Left kidney (tissue), 2 donors: ENCODE results near the gene PTPMT1. TPM values are rescaled to one million over a fixed set of nuclear protein-coding genes. Genes with fewer than 3 reads are reported as not detected.
A peak's percentile ranks its signal among the peaks of the same experiment; 100 is the strongest.

ENCODE experiments used
- DNase-seq: peaks from one replicate; pipeline ENCODE4 v3.0.0-alpha.2; 2013
- polyA plus RNA-seq: library from polyadenylated mRNA; unstranded; fragments of 120-200 nt; gene quantifications from one replicate; pipeline ENCODE4 v1.2.1, GENCODE V29; 2013; ENCODE audit not compliant: insufficient read length

The PTPMT1 gene
- polyA plus RNA-seq, 1 donor: 44.1 TPM

GRCh38 chr11:47572715-47573255 lies 7.4 kb downstream of the PTPMT1 start:
- no peak for DNase-seq

GRCh38 chr11:47573321-47573720 lies 7.9 kb downstream of the PTPMT1 start:
- no peak for DNase-seq

- DNase-seq: no peak
Measured at GRCh38 chr11:47577460-47578041, 12.2 kb downstream of the PTPMT1 start.

GRCh38 chr11:47578524-47579494 lies 13.4 kb downstream of the PTPMT1 start, which contains the start of the genes KBTBD4 and NDUFS3:
TSS of gene KBTBD4 (minus strand) at chr11:47578970. CDS start at chr11:47578951, 19 bp downstream.
TSS of gene NDUFS3 (plus strand) at chr11:47579074. CDS start at chr11:47579092, 18 bp downstream.
- peak; percentile 94 for DNase-seq

- no peak for DNase-seq
Measured at GRCh38 chr11:47583844-47584243, 18.4 kb downstream of the PTPMT1 start.

GRCh38 chr11:47586098-47586855 lies 20.9 kb downstream of the PTPMT1 start, which contains the start of gene FAM180B:
TSS of gene FAM180B (plus strand) at chr11:47586678. CDS start at chr11:47586769, 91 bp downstream.
- no peak for DNase-seq

- no peak for DNase-seq
Measured at GRCh38 chr11:47587039-47587716, 21.8 kb downstream of the PTPMT1 start.

- no peak for DNase-seq
Measured at GRCh38 chr11:47587723-47588326, 22.4 kb downstream of the PTPMT1 start.

- DNase-seq: no peak
Measured at GRCh38 chr11:47589118-47589517, 23.7 kb downstream of the PTPMT1 start.

- no peak for DNase-seq
Measured at GRCh38 chr11:47589584-47589976, 24.2 kb downstream of the PTPMT1 start.

- no peak for DNase-seq
Measured at GRCh38 chr11:47589977-47590861, 24.8 kb downstream of the PTPMT1 start.

- DNase-seq: no peak
Measured at GRCh38 chr11:47591764-47592163, 26.4 kb downstream of the PTPMT1 start.

- DNase-seq: no peak
Measured at GRCh38 chr11:47592251-47592650, 26.9 kb downstream of the PTPMT1 start.

GRCh38 chr11:47592970-47593369 lies 27.6 kb downstream of the PTPMT1 start:
- no peak for DNase-seq

- DNase-seq: no peak
Measured at GRCh38 chr11:47593492-47593933, 28.1 kb downstream of the PTPMT1 start.

- DNase-seq: no peak
Measured at GRCh38 chr11:47593934-47594855, 28.8 kb downstream of the PTPMT1 start, which contains the start of gene C1QTNF4. TSS of gene C1QTNF4 (minus strand) at chr11:47594411. CDS start at chr11:47590810, 3,601 bp downstream.

- DNase-seq: no peak
Measured at GRCh38 chr11:47595029-47595428, 29.6 kb downstream of the PTPMT1 start.

GRCh38 chr11:47595967-47596366 lies 30.6 kb downstream of the PTPMT1 start:
- DNase-seq: no peak

GRCh38 chr11:47599902-47600301 lies 34.5 kb downstream of the PTPMT1 start:
- DNase-seq: no peak
